HEK293 (cell line): ENCODE data around the gene SYNGR4.
A peak's percentile ranks its signal among the peaks of the same experiment; 100 is the strongest.

Source experiments
- CTCF ChIA-PET: fragments of 350-600 bp; formaldehyde crosslinking; extraction: SDS; loops from one replicate; lab custom pipeline; 2021; ENCODE audit warnings: antibody characterized with exemption; lab: Yijun Ruan, JAX
- POLR2A ChIA-PET: fragments of 300-600 bp; formaldehyde crosslinking; extraction: SDS; loops from one replicate; lab custom pipeline; 2020; ENCODE audit warnings: antibody characterized with exemption, inconsistent platforms; lab: Yijun Ruan, JAX
- H3K27ac ChIP-seq: fragments of 200-500 bp; sonication (Bioruptor generic); 2 replicates; pipeline ENCODE4 v1.5.1; 2014; ENCODE audit warnings: low read depth, low read length, control low read depth, inconsistent platforms; ENCODE audit errors: extremely low read depth
- H3K36me3 ChIP-seq, 2 experiments: fragments of 200-500 bp in 1 of 2; sonication (Bioruptor generic) in 1 of 2; 1 replicate in 1 of 2; 2 replicates in 1 of 2; pipeline ENCODE4 v1.5.1; 2014 to 2017; ENCODE audit warnings: inconsistent platforms in 2 of 2, low read length in 2 of 2; ENCODE audit not compliant: control insufficient read depth in 2 of 2, insufficient read depth in 1 of 2
- H3K4me1 ChIP-seq: fragments of 200-500 bp; sonication (Bioruptor generic); 2 replicates; pipeline ENCODE4 v1.5.1; 2014; ENCODE audit warnings: mild to moderate bottlenecking, low read length, inconsistent platforms; ENCODE audit not compliant: control insufficient read depth, insufficient read depth
- H3K4me3 ChIP-seq: 2 replicates; pipeline ENCODE4 v1.5.1; 2011; ENCODE audit warnings: low read depth, mild to moderate bottlenecking, control low read depth, low read length, moderate library complexity
- H3K9me3 ChIP-seq: fragments of 200-500 bp; sonication (Bioruptor generic); 2 replicates; pipeline ENCODE4 v1.5.1; 2014; ENCODE audit warnings: low read depth, low read length, inconsistent platforms; ENCODE audit not compliant: control insufficient read depth, insufficient read depth
- GFI1B ChIP-seq: fragments of 450-650 bp; formaldehyde crosslinking; IDR thresholded peaks from 2 replicates; pipeline ENCODE4 v1.5.1; 2016; ENCODE audit warnings: missing biosample characterization, missing genetic modification characterization
- HOXA7 ChIP-seq: sonication (generic); formaldehyde crosslinking; IDR thresholded peaks from 2 replicates; pipeline ENCODE4 v1.8.1; 2022; ENCODE audit warnings: missing genetic modification reagents, borderline replicate concordance
- KLF16 ChIP-seq: fragments of 450-650 bp; formaldehyde crosslinking; IDR thresholded peaks from 2 replicates; pipeline ENCODE4 v1.5.1; 2017; ENCODE audit warnings: missing biosample characterization, missing genetic modification characterization
- SETDB1 ChIP-seq: IDR thresholded peaks from one replicate; pipeline ENCODE4 v1.6.1; 2017; ENCODE audit warnings: mild to moderate bottlenecking, low read length, moderate library complexity, mixed read lengths; ENCODE audit not compliant: insufficient read length
- ZNF214 ChIP-seq: fragments of 450-650 bp; formaldehyde crosslinking; IDR thresholded peaks from 2 replicates; pipeline ENCODE4 v1.5.1; 2017; ENCODE audit warnings: missing biosample characterization, mild to moderate bottlenecking, missing genetic modification characterization, borderline replicate concordance
- ZNF366 ChIP-seq: fragments of 450-650 bp; formaldehyde crosslinking; conservative IDR thresholded peaks from 2 replicates; pipeline ENCODE4 v1.5.1; 2016; ENCODE audit warnings: missing biosample characterization, missing genetic modification characterization
- ZNF530 ChIP-seq: fragments of 450-650 bp; formaldehyde crosslinking; IDR thresholded peaks from 2 replicates; pipeline ENCODE4 v1.5.1; 2016; ENCODE audit warnings: low read depth, missing biosample characterization, missing genetic modification characterization
- ZNF560 ChIP-seq: fragments of 450-650 bp; formaldehyde crosslinking; IDR thresholded peaks from 2 replicates; pipeline ENCODE4 v1.5.1; 2017; ENCODE audit warnings: missing biosample characterization, missing genetic modification characterization, borderline replicate concordance
- ZNF596 ChIP-seq: fragments of 450-650 bp; IDR thresholded peaks from 2 replicates; pipeline ENCODE4 v1.5.0; 2018; ENCODE audit warnings: missing biosample characterization, mild to moderate bottlenecking, missing genetic modification characterization, moderate library complexity
- ZNF660 ChIP-seq: fragments of 450-650 bp; IDR thresholded peaks from 2 replicates; pipeline ENCODE4 v1.5.1; 2018; ENCODE audit warnings: missing biosample characterization, mild to moderate bottlenecking, missing genetic modification characterization
- ZNF792 ChIP-seq: fragments of 450-650 bp; formaldehyde crosslinking; IDR thresholded peaks from 2 replicates; pipeline ENCODE4 v1.5.1; 2016; ENCODE audit warnings: missing biosample characterization, missing genetic modification characterization
- TF ChIP-seq, protein P1 (sequence below): fragments of 450-650 bp; formaldehyde crosslinking; IDR thresholded peaks from 2 replicates; pipeline ENCODE4 v1.5.1; 2016; ENCODE audit warnings: missing biosample characterization, missing genetic modification characterization
- TF ChIP-seq, protein P2 (sequence below): fragments of 450-650 bp; formaldehyde crosslinking; IDR thresholded peaks from 2 replicates; pipeline ENCODE4 v1.5.1; 2016; ENCODE audit warnings: missing biosample characterization, missing genetic modification characterization
- TF ChIP-seq, protein P3 (sequence below): fragments of 450-650 bp; formaldehyde crosslinking; IDR thresholded peaks from 2 replicates; pipeline ENCODE4 v1.5.1; 2017; ENCODE audit warnings: missing biosample characterization, missing genetic modification characterization
- TF ChIP-seq, protein P4 (sequence below): fragments of 450-650 bp; formaldehyde crosslinking; IDR thresholded peaks from 2 replicates; pipeline ENCODE4 v1.5.1; 2016; ENCODE audit warnings: missing biosample characterization, missing genetic modification characterization

Gene SYNGR4

DNA sequence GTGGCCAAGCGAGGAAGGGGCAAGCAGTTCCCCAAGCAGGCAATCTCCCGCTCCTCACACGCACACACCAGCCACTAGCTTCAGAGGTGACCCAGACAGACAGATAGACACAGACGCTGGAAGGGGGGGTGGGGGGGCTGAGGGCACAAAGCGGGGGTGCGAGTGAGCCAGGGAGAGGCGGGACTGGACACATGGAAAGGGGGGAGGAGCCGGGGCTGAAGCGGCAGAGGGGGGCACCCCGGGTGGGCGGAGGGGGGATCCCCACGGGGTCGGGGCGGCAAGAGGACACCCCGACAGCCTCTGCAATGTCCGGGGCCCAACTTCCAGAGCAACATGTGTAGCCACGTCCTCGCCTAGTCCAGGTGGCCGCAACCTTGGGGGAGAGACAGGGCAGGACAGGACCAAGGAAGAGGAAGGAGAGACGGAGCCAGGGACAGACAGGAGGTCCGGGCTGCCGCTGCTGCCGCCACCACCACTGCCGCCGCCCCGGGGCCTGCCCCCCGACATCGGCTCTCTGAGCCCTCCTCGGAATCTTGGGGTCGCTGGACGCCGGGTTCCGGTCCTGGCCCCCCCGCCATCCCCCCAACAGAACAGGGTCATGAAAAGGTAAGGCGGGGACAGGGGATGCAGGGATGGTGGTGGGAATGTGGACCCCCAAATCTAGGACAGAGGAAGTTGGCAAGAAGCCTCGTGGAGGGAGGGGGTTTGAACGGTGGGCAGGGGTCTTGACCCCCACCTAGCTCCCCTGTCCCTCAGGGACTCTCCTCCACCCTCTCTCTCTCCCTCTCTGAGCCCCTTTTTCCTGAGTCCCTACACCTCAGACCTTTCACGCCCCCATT is 30.4 kb downstream of the SYNGR4 start:
- H3K36me3 ChIP-seq: peaks cover under 1% of the 10 kb centered on the region in 2 experiments
- H3K4me3 ChIP-seq: no peak overlapping the region
- ChIA-PET CTCF (interaction anchor here (0.6 to 1.2 kb wide), 5 partner anchors 10 to 370 kb away, joined by 3 to 5 read pairs (median 3); no protein-coding TSS in a partner anchor), POLR2A (interaction anchor here (0.5 to 1.4 kb wide), 2 partner anchors 31 kb away, joined by 3 to 5 read pairs; partner anchors contain the start of genes SYNGR4 and TMEM143)
- peaks cover 10% of the 10 kb centered on the region for H3K4me1 ChIP-seq
- H3K27ac ChIP-seq: peak overlapping the region; percentile 22; the same call in 1 of the 2 replicates
- TF ChIP-seq SETDB1: no peak
- TF ChIP-seq, protein P1, sequence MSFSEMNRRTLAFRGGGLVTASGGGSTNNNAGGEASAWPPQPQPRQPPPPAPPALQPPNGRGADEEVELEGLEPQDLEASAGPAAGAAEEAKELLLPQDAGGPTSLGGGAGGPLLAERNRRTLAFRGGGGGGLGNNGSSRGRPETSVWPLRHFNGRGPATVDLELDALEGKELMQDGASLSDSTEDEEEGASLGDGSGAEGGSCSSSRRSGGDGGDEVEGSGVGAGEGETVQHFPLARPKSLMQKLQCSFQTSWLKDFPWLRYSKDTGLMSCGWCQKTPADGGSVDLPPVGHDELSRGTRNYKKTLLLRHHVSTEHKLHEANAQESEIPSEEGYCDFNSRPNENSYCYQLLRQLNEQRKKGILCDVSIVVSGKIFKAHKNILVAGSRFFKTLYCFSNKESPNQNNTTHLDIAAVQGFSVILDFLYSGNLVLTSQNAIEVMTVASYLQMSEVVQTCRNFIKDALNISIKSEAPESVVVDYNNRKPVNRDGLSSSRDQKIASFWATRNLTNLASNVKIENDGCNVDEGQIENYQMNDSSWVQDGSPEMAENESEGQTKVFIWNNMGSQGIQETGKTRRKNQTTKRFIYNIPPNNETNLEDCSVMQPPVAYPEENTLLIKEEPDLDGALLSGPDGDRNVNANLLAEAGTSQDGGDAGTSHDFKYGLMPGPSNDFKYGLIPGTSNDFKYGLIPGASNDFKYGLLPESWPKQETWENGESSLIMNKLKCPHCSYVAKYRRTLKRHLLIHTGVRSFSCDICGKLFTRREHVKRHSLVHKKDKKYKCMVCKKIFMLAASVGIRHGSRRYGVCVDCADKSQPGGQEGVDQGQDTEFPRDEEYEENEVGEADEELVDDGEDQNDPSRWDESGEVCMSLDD (tag by site-specific recombination): peak; percentile 76; the same call in 1 of the 2 replicates
- TF ChIP-seq, protein P2, sequence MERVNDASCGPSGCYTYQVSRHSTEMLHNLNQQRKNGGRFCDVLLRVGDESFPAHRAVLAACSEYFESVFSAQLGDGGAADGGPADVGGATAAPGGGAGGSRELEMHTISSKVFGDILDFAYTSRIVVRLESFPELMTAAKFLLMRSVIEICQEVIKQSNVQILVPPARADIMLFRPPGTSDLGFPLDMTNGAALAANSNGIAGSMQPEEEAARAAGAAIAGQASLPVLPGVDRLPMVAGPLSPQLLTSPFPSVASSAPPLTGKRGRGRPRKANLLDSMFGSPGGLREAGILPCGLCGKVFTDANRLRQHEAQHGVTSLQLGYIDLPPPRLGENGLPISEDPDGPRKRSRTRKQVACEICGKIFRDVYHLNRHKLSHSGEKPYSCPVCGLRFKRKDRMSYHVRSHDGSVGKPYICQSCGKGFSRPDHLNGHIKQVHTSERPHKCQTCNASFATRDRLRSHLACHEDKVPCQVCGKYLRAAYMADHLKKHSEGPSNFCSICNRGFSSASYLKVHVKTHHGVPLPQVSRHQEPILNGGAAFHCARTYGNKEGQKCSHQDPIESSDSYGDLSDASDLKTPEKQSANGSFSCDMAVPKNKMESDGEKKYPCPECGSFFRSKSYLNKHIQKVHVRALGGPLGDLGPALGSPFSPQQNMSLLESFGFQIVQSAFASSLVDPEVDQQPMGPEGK (tag by site-specific recombination): peak; percentile 16; the same call in 1 of the 2 replicates
- TF ChIP-seq, protein P3, sequence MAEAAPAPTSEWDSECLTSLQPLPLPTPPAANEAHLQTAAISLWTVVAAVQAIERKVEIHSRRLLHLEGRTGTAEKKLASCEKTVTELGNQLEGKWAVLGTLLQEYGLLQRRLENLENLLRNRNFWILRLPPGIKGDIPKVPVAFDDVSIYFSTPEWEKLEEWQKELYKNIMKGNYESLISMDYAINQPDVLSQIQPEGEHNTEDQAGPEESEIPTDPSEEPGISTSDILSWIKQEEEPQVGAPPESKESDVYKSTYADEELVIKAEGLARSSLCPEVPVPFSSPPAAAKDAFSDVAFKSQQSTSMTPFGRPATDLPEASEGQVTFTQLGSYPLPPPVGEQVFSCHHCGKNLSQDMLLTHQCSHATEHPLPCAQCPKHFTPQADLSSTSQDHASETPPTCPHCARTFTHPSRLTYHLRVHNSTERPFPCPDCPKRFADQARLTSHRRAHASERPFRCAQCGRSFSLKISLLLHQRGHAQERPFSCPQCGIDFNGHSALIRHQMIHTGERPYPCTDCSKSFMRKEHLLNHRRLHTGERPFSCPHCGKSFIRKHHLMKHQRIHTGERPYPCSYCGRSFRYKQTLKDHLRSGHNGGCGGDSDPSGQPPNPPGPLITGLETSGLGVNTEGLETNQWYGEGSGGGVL (tag by site-specific recombination): no peak
- TF ChIP-seq ZNF596: no peak
- no peak for TF ChIP-seq KLF16 (tag by site-specific recombination)
- H3K9me3 ChIP-seq: no peaks in the 10 kb centered on the region

DNA sequence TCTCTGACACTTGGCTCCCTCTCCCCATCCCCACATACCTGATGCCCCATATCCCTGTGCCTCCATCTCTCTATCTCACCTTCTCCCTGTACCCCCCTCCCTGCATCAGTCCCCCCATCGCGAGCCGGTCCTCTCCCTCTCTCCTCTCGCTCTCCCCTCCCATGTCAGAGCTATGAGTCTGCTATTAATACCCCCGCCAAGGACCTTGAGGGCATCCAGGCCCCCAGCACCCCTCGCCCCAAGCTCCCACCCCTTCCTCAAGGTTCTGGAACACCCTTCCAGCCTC is 30.9 kb downstream of the SYNGR4 start:
- H3K36me3 ChIP-seq: no peaks in the 10 kb centered on the region
- H3K27ac ChIP-seq: no peak overlapping the region
- no peaks in the 10 kb centered on the region for H3K9me3 ChIP-seq
- H3K4me1 ChIP-seq: peaks cover 12% of the 10 kb centered on the region
- H3K4me3 ChIP-seq: no peak overlapping the region
- TF ChIP-seq ZNF366 (tag by site-specific recombination): peak; percentile 62
- no peak for TF ChIP-seq ZNF530
- TF ChIP-seq ZNF214 (tag by site-specific recombination): no peak
- TF ChIP-seq, protein P4, sequence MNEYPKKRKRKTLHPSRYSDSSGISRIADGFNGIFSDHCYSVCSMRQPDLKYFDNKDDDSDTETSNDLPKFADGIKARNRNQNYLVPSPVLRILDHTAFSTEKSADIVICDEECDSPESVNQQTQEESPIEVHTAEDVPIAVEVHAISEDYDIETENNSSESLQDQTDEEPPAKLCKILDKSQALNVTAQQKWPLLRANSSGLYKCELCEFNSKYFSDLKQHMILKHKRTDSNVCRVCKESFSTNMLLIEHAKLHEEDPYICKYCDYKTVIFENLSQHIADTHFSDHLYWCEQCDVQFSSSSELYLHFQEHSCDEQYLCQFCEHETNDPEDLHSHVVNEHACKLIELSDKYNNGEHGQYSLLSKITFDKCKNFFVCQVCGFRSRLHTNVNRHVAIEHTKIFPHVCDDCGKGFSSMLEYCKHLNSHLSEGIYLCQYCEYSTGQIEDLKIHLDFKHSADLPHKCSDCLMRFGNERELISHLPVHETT: no peak
- no peak for TF ChIP-seq ZNF560
- no peak for TF ChIP-seq HOXA7 (CRISPR knock-in tag)
- TF ChIP-seq, protein P3 (tag by site-specific recombination): peak; percentile 50; the same call in 1 of the 2 replicates
- no peak for TF ChIP-seq ZNF660 (tag by site-specific recombination)
- TF ChIP-seq, protein P1 (tag by site-specific recombination): peak; percentile 42; the same call in 1 of the 2 replicates
- no peak for TF ChIP-seq GFI1B (tag by site-specific recombination)
- no peak for TF ChIP-seq ZNF792 (tag by site-specific recombination)
- ChIA-PET CTCF (interaction anchor here (0.6 to 1.2 kb wide), 3 partner anchors 9 to 369 kb away, joined by 3 to 5 read pairs (median 3); no protein-coding TSS in a partner anchor), POLR2A (interaction anchor here (0.5 to 0.6 kb wide), 2 partner anchors 21 to 31 kb away, joined by 3 to 5 read pairs; partner anchors contain the start of genes SYNGR4 and TMEM143)
